Esophagus (tissue), 2 donors: ENCODE data around the gene FLRT1. TPM values are rescaled to one million over a fixed set of nuclear protein-coding genes. Genes with fewer than 3 reads are reported as not detected.
"Not testable (repeated sequence)": the region's sequence is repeated elsewhere in the genome, so short reads cannot be mapped to it uniquely, and the experiment has no call there.

Experiments
- H3K27ac ChIP-seq, 2 donors: one replicate each; pipeline ENCODE4 v1.5.1; 2013; ENCODE audit warnings: low read depth in 2 of 2, mild to moderate bottlenecking in 2 of 2, inconsistent platforms in 1 of 2, low read length in 1 of 2, moderate library complexity in 1 of 2
- H3K27me3 ChIP-seq, 2 donors: one replicate each; pipeline ENCODE4 v1.6.1; 2013; ENCODE audit warnings: low read length in 2 of 2, control low read depth in 1 of 2, mild to moderate bottlenecking in 1 of 2; ENCODE audit not compliant: insufficient read depth in 2 of 2, control insufficient read depth in 1 of 2
- H3K36me3 ChIP-seq, 2 donors: one replicate each; pipeline ENCODE4 v1.6.1; 2013; ENCODE audit warnings: low read length in 1 of 2; ENCODE audit not compliant: control insufficient read depth in 2 of 2, insufficient read depth in 2 of 2
- H3K4me1 ChIP-seq, 2 donors: one replicate each; pipeline ENCODE4 v1.6.1; 2013; ENCODE audit warnings: low read length in 1 of 2; ENCODE audit not compliant: control insufficient read depth in 2 of 2, insufficient read depth in 2 of 2
- H3K4me3 ChIP-seq, 2 donors: one replicate each; pipeline ENCODE4 v1.5.1; 2013; ENCODE audit warnings: low read length in 2 of 2, mild to moderate bottlenecking in 2 of 2, low read depth in 1 of 2, moderate library complexity in 1 of 2
- H3K9me3 ChIP-seq, 2 donors: one replicate each; pipeline ENCODE4 v1.6.1; 2013; ENCODE audit warnings: mild to moderate bottlenecking in 2 of 2, low read depth in 1 of 2, low read length in 1 of 2, moderate library complexity in 1 of 2; ENCODE audit not compliant: control insufficient read depth in 2 of 2, insufficient read depth in 1 of 2
- WGBS, 2 donors: extraction: QIAGEN DNeasy Blood & Tissue Kit; methylation state at CpG; one replicate each; pipeline ENCODE4 v1.1.7; 2013; 5-methylcytosine and 5-hydroxymethylcytosine counted together
- polyA plus RNA-seq, 2 donors: library from polyadenylated mRNA; stranded (reverse); fragments of 200-250 nt; gene quantifications; one replicate each; pipeline ENCODE4 v1.2.3, GENCODE V29; 2013
- donor health status: healthy with polysubstance abuse.
- donor health status: Bipolar disorder and iron deficiency.

The FLRT1 gene
- polyA plus RNA-seq, 2 donors = 0.04 to 0.08 TPM

- Histone ChIP-seq H3K4me3 (no peak overlapping the region), H3K9me3 (peaks cover 0 to 4% of the 10 kb centered on the region in 2 donors), H3K27ac (no peak overlapping the region), H3K4me1 (no peaks in the 10 kb centered on the region), H3K36me3 (no peaks in the 10 kb centered on the region), H3K27me3 (no peaks in the 10 kb centered on the region)
- WGBS, 2 donors = 73 to 82% methylated on average over 4 of the region's 4 CpGs
Observed at GRCh38 chr11:64042301-64042700, 6.6 kb downstream of the FLRT1 start.

- Histone ChIP-seq H3K27ac (no peak overlapping the region), H3K4me1 (no peaks in the 10 kb centered on the region), H3K9me3 (no peaks in the 10 kb centered on the region), H3K4me3 (no peak overlapping the region), H3K27me3 (no peaks in the 10 kb centered on the region), H3K36me3 (no peaks in the 10 kb centered on the region)
- 90% methylated on average over 5 of the region's 5 CpGs for WGBS, 2 donors
Observed at GRCh38 chr11:64043545-64043944, 7.8 kb downstream of the FLRT1 start.

GRCh38 chr11:64044730-64045393 lies 9.1 kb downstream of the FLRT1 start:
- WGBS, 2 donors = 71 to 73% methylated on average over 18 of the region's 18 CpGs
- Histone ChIP-seq H3K27ac (no peak overlapping the region), H3K36me3 (no peaks in the 10 kb centered on the region), H3K27me3 (no peaks in the 10 kb centered on the region), H3K9me3 (no peaks in the 10 kb centered on the region), H3K4me1 (no peaks in the 10 kb centered on the region), H3K4me3 (no peak overlapping the region)

GRCh38 chr11:64045700-64046099 lies 10.0 kb downstream of the FLRT1 start:
- Histone ChIP-seq H3K27ac (no peak overlapping the region), H3K9me3 (no peaks in the 10 kb centered on the region), H3K36me3 (no peaks in the 10 kb centered on the region), H3K4me3 (no peak overlapping the region), H3K27me3 (no peaks in the 10 kb centered on the region), H3K4me1 (no peaks in the 10 kb centered on the region)
- WGBS, 2 donors = 95% methylated on average over 2 of the region's 2 CpGs

- H3K36me3 ChIP-seq, H3K9me3 ChIP-seq, H3K4me3 ChIP-seq, H3K4me1 ChIP-seq, H3K27me3 ChIP-seq, H3K27ac ChIP-seq: not testable (repeated sequence)
- WGBS, 2 donors = 90 to 91% methylated on average over 8 of the region's 8 CpGs
Observed at GRCh38 chr11:64047373-64047772, 11.6 kb downstream of the FLRT1 start.

- no peak overlapping the region for H3K27ac ChIP-seq
- H3K27me3 ChIP-seq = no peaks in the 10 kb centered on the region
- H3K4me1 ChIP-seq = no peaks in the 10 kb centered on the region
- no peaks in the 10 kb centered on the region for H3K36me3 ChIP-seq
- H3K9me3 ChIP-seq = no peaks in the 10 kb centered on the region
- WGBS, 2 donors = 81 to 86% methylated on average over 18 to 19 of the region's 19 CpGs
- no peak overlapping the region for H3K4me3 ChIP-seq
Observed at GRCh38 chr11:64048042-64048854, 12.5 kb downstream of the FLRT1 start.

GRCh38 chr11:64049509-64049908 lies 13.8 kb downstream of the FLRT1 start:
- Histone ChIP-seq H3K4me1 (no peaks in the 10 kb centered on the region), H3K4me3 (no peak overlapping the region), H3K27me3 (no peaks in the 10 kb centered on the region), H3K9me3 (no peaks in the 10 kb centered on the region), H3K27ac (no peak overlapping the region), H3K36me3 (no peaks in the 10 kb centered on the region)
- WGBS, 2 donors = 90 to 94% methylated on average over 8 of the region's 8 CpGs

GRCh38 chr11:64051297-64051696 lies 15.6 kb downstream of the FLRT1 start:
- no peaks in the 10 kb centered on the region for H3K4me1 ChIP-seq
- H3K4me3 ChIP-seq = no peak overlapping the region
- H3K27me3 ChIP-seq = no peaks in the 10 kb centered on the region
- H3K9me3 ChIP-seq = no peaks in the 10 kb centered on the region
- H3K36me3 ChIP-seq = no peaks in the 10 kb centered on the region
- no peak overlapping the region for H3K27ac ChIP-seq
- WGBS, 2 donors = 96 to 97% methylated on average over 19 of the region's 19 CpGs

GRCh38 chr11:64052436-64052835 lies 16.7 kb downstream of the FLRT1 start:
- Histone ChIP-seq H3K4me1 (no peaks in the 10 kb centered on the region), H3K9me3 (no peaks in the 10 kb centered on the region), H3K27ac (no peak overlapping the region), H3K4me3 (no peak overlapping the region), H3K36me3 (no peaks in the 10 kb centered on the region), H3K27me3 (no peaks in the 10 kb centered on the region)
- 88 to 91% methylated on average over 2 of the region's 2 CpGs for WGBS, 2 donors
